Measurements from ENCODE around the gene EPS8L2.

Gene EPS8L2

GRCh38 chr11:763549-764321 lies 57.7 kb downstream of the EPS8L2 start:
- no peak for DNase-seq

GRCh38 chr11:764322-765024 lies 58.4 kb downstream of the EPS8L2 start:
- no peak for DNase-seq

GRCh38 chr11:765025-765801 lies 59.2 kb downstream of the EPS8L2 start:
- DNase-seq: peak; percentile 50

GRCh38 chr11:765802-766091 lies 59.7 kb downstream of the EPS8L2 start:
- DNase-seq: no peak

- DNase-seq: no peak
These were observed 60.3 kb downstream of the EPS8L2 start for GRCh38 chr11:766106-766935.

- DNase-seq: no peak
These were observed 60.8 kb downstream of the EPS8L2 start for GRCh38 chr11:766936-767210.

- no peak for DNase-seq
These were observed 61.2 kb downstream of the EPS8L2 start for GRCh38 chr11:767238-767637.

- DNase-seq: no peak
These were observed 64.0 kb downstream of the EPS8L2 start for GRCh38 chr11:769887-770641.

GRCh38 chr11:770642-771616 lies 64.9 kb downstream of the EPS8L2 start:
- DNase-seq: no peak

- no peak for DNase-seq
These were observed 65.7 kb downstream of the EPS8L2 start for GRCh38 chr11:771617-772204.

GRCh38 chr11:772429-773390 lies 66.7 kb downstream of the EPS8L2 start:
- no peak for DNase-seq

- no peak for DNase-seq
These were observed 67.4 kb downstream of the EPS8L2 start for GRCh38 chr11:773425-773824.

- no peak for DNase-seq
These were observed 67.8 kb downstream of the EPS8L2 start for GRCh38 chr11:773830-774229.

GRCh38 chr11:774873-775592 lies 69.0 kb downstream of the EPS8L2 start:
- DNase-seq: no peak

GRCh38 chr11:776263-776560 lies 70.2 kb downstream of the EPS8L2 start:
- DNase-seq: no peak

GRCh38 chr11:776561-777287 lies 70.7 kb downstream of the EPS8L2 start:
- peak; percentile 32 for DNase-seq

All from fibroblast of skin of right biceps (primary cell).